ENCODE results near the gene TMEM54.

GRCh38 chr1:32868806-32869455, 32.3 kb downstream of the TMEM54 start:
- TF ChIP-seq SIN3A (IDR thresholded peaks at IDR 0.05; ENCODE audit: borderline replicate concordance, insufficient read depth, low read depth, low read length) (no peak), CTCF (IDR thresholded peaks at IDR 0.05) (no peak), POLR2AphosphoS5 (IDR thresholded peaks at IDR 0.05; ENCODE audit: low read depth, low read length) (no peak), TCF7L2 (IDR thresholded peaks at IDR 0.05; ENCODE audit: low read depth, low read length) (no peak)

All from Panc1 (cell line).